Thoracic aorta (tissue), 2 donors: Measurements from ENCODE around the gene YTHDC2. TPM values are rescaled to one million over a fixed set of nuclear protein-coding genes. Genes with fewer than 3 reads are reported as not detected.
A peak's percentile ranks its signal among the peaks of the same experiment; 100 is the strongest.

Experiments used
- ATAC-seq: fragments of 150-250 bp; one replicate; pipeline ENCODE4 v1.8.0; 2017; ENCODE audit warnings: low read depth; ENCODE audit not compliant: insufficient number of reproducible peaks, low FRiP score
- DNase-seq: peaks from one replicate; pipeline ENCODE4 v3.0.0-alpha.2; 2020; ENCODE audit warnings: low spot score
- H3K27ac ChIP-seq, 2 donors: fragments of 200-600 bp; sonication (generic); 1 replicate in 1 of 2; 2 replicates in 1 of 2; pipeline ENCODE4 v1.5.1; 2016; ENCODE audit warnings: mild to moderate bottlenecking in 2 of 2, moderate library complexity in 2 of 2
- H3K27me3 ChIP-seq: fragments of 200-600 bp; sonication (generic); replicated peaks from 2 replicates; pipeline ENCODE4 v1.6.0; 2016; ENCODE audit warnings: mild to moderate bottlenecking; ENCODE audit not compliant: insufficient read depth
- H3K36me3 ChIP-seq: fragments of 200-600 bp; sonication (generic); one replicate; pipeline ENCODE4 v1.5.1; 2016
- H3K4me1 ChIP-seq, 2 donors: fragments of 200-600 bp; sonication (generic); 1 replicate in 1 of 2; 2 replicates in 1 of 2; pipeline versions ENCODE4 v1.5.1 to v1.6.0; 2016; ENCODE audit warnings: low read depth in 2 of 2, mild to moderate bottlenecking in 1 of 2; ENCODE audit not compliant: control insufficient read depth in 1 of 2
- H3K4me3 ChIP-seq: fragments of 200-600 bp; sonication (generic); 2 replicates; pipeline ENCODE4 v1.5.1; 2016; ENCODE audit warnings: mild to moderate bottlenecking
- H3K9me3 ChIP-seq: fragments of 200-600 bp; sonication (generic); 2 replicates; pipeline ENCODE4 v1.5.1; 2016
- total RNA-seq, 2 donors: library from RNA; depleted of rRNA; stranded (reverse); fragments of >200 nt; gene quantifications; one replicate each; pipeline versions ENCODE4 v1.1.0 to v1.2.3, GENCODE V29; 2016
- TF ChIP-seq, protein P1 (sequence below): fragments of 200-600 bp; sonication (generic); IDR thresholded peaks from one replicate; pipeline ENCODE4 v1.5.1; 2019; ENCODE audit warnings: antibody characterized with exemption

YTHDC2 gene
- 10 to 100 TPM; 30.3 to 38.9 TPM for total RNA-seq

DNA sequence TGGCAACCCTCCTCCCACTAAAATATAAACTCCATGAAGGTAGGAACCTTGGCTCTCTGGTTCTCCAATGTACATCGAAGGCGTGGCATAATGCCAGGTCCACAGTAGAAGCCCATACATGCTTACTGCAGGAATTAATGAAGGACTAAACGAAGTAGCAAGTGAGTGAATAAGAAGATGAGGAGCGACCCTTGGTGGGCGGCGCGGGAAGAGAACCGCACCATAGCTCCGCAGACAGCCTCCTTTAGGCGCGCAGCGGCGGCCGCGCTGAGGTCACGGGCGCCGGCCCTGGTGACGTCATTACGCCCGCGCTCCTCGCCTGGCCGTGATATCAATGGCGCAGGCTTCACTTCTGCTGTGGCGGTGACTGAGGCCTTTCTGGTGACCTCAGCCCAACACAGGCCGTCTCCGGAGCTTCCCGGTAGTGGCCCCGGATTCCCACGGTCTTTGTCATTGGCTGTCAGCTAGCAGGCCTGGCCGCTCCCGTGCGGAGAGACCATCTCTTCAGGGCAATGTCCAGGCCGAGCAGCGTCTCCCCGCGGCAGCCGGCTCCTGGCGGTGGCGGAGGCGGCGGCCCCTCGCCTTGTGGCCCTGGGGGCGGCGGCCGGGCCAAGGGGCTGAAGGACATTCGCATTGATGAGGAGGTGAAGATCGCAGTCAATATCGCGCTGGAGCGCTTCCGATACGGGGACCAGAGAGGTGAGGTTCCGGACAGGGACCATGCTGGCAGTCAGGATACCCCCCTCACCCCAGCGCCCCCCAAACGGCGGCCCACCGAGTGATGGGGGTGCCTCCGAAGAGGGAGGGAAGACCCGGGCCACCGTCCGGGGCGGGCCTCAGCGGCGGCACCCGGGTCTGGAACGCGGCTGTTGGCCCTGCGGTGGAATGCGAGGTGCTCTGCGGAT is at the start of gene YTHDC2:
TSS of gene YTHDC2 (plus strand) at position 311 of the 905 bp plus-strand sequence. CDS start at position 513, 202 bp downstream.
- H3K9me3 ChIP-seq = no peaks in the 10 kb centered on the region
- H3K36me3 ChIP-seq = no peaks in the 10 kb centered on the region
- peak; percentile 60 for DNase-seq
- no peaks in the 10 kb centered on the region for H3K27me3 ChIP-seq
- TF ChIP-seq, protein P1, sequence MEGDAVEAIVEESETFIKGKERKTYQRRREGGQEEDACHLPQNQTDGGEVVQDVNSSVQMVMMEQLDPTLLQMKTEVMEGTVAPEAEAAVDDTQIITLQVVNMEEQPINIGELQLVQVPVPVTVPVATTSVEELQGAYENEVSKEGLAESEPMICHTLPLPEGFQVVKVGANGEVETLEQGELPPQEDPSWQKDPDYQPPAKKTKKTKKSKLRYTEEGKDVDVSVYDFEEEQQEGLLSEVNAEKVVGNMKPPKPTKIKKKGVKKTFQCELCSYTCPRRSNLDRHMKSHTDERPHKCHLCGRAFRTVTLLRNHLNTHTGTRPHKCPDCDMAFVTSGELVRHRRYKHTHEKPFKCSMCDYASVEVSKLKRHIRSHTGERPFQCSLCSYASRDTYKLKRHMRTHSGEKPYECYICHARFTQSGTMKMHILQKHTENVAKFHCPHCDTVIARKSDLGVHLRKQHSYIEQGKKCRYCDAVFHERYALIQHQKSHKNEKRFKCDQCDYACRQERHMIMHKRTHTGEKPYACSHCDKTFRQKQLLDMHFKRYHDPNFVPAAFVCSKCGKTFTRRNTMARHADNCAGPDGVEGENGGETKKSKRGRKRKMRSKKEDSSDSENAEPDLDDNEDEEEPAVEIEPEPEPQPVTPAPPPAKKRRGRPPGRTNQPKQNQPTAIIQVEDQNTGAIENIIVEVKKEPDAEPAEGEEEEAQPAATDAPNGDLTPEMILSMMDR = no peak
- ATAC-seq = peak; percentile 86
- H3K4me1 ChIP-seq = peaks cover 3 to 19% of the 10 kb centered on the region in 2 donors
- peak within 1 kb of the TSS; percentile 82 to 91 for H3K27ac ChIP-seq
- peak within 1 kb of the TSS; percentile 84 for H3K4me3 ChIP-seq

DNA sequence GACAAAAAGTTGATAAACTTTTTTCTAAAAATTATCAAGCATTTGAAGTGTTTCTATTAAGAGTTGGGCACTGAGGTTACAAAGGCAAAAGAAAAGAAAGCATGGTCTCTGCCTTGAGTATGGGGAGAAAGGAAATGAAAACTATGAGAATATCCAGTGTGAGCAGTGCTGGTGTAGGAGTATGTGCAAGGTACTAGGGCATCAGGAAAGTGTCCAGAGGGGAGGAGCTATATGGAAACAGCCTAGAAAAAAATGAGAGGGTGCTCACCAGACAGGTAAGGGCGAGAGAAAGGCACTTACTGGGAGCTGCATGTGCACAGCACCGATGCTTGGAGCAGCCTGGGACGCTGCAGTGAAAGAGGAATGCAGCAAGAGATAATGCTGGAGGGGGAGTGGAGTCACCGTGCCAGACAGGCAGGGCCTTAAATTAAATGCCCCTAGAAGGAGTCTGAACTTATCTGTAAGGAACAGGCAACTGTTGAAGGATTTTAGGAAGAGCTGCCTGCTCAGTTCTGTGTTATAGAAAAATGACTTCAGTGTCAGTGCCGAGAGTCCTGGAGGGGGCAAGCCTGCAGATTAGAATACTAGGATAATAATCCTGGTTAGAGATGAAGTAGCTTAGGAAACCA is 39.3 kb upstream of the YTHDC2 start:
- Histone ChIP-seq H3K9me3 (no peaks in the 10 kb centered on the region), H3K27ac (no peak overlapping the region), H3K4me3 (no peak overlapping the region), H3K36me3 (no peaks in the 10 kb centered on the region), H3K4me1 (no peaks in the 10 kb centered on the region), H3K27me3 (no peaks in the 10 kb centered on the region)
- DNase-seq (no peak), ATAC-seq (no peak)
- TF ChIP-seq, protein P1 = no peak

DNA sequence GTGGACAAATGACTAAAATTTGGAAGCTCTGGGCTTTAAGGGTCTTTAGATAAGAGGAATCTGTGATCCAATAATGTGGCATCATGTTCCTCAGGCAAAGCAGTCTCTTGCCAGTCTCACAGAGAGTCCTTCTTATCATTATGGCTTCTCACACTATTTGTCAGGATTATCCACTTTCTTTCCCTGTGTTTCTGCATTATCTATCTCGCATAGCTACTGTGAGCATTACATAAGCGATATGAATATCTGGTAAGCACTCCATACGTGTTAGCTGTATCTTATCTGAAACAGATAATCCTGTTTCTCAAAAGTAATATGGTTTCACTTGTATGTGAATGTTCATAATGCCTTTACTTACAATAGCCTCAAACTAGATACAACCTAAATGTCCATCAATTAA is 34.8 kb upstream of the YTHDC2 start:
- TF ChIP-seq, protein P1 = no peak
- Histone ChIP-seq H3K4me3 (no peak overlapping the region), H3K27me3 (no peaks in the 10 kb centered on the region), H3K9me3 (no peaks in the 10 kb centered on the region), H3K36me3 (no peaks in the 10 kb centered on the region), H3K27ac (no peak overlapping the region), H3K4me1 (no peaks in the 10 kb centered on the region)
- DNase-seq (no peak), ATAC-seq (no peak)

DNA sequence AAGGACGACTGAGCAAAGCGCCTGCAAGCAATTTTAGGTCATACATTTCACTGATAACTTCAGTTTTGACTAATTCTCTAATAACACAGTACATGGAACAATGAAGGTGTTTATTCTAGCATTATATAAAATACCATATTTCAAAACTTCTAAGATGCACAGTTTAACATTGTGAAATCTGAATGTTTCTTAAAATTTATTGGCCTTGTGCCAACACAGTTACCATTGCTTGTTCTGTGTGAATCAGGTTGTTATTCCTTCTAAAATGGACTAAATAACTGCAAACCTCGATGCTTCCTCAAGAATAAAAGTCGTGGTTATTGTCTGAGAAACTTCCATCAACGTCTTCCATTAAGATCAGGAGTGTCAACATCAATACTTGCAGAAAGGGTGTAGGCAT is 33.3 kb upstream of the YTHDC2 start:
- Histone ChIP-seq H3K9me3 (no peaks in the 10 kb centered on the region), H3K27ac (no peak overlapping the region), H3K36me3 (no peaks in the 10 kb centered on the region), H3K4me1 (no peaks in the 10 kb centered on the region), H3K27me3 (no peaks in the 10 kb centered on the region), H3K4me3 (no peak overlapping the region)
- DNase-seq = no peak
- TF ChIP-seq, protein P1 = no peak
- no peak for ATAC-seq

DNA sequence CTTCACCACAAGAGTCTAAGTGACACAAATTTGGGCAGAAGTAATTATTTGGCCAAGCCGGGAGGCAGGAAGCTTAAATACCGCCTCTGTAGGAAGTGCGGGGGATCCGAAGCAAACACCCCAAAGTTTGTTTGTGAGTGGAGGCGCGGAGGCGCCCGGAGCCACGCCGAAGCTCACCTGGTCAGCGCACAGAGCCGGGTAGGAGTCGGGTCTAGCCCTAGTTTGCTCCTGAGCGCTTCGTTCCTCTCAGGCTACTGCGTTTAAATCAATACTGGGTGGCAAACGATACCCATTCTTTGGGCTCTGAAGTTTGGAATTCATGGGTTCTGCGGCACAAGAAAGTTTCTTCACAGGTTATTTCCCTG is 26.1 kb upstream of the YTHDC2 start:
- TF ChIP-seq, protein P1 = peak; percentile 14
- no peak for DNase-seq
- H3K27ac ChIP-seq = no peak overlapping the region
- no peak for ATAC-seq
- peaks cover 10% of the 10 kb centered on the region for H3K9me3 ChIP-seq
- no peaks in the 10 kb centered on the region for H3K36me3 ChIP-seq
- peaks cover 5 to 23% of the 10 kb centered on the region in 2 donors for H3K4me1 ChIP-seq
- peak overlapping the region; percentile 79 for H3K4me3 ChIP-seq
- no peaks in the 10 kb centered on the region for H3K27me3 ChIP-seq
